RWPE2 (cell line): ENCODE results near the gene TOMM70.

Experiments
- ATAC-seq: fragments of 200-7000 bp; cut with Tn5 transposase; 3 replicates; pipeline ENCODE4 v1.9.1; 2021; ENCODE audit warnings: low read depth
- DNase-seq: peaks from one replicate; pipeline ENCODE4 v3.0.0-alpha.2; 2020; ENCODE audit warnings: low spot score
- H3K27ac ChIP-seq: fragments of 450-650 bp; 2 replicates; pipeline ENCODE4 v1.5.1; 2017; ENCODE audit warnings: mild to moderate bottlenecking; ENCODE audit not compliant: poor library complexity, severe bottlenecking
- H3K27me3 ChIP-seq: fragments of 250-450 bp; sonication (Bioruptor Pico); 2 replicates; pipeline ENCODE4 v1.5.1; 2021; ENCODE audit warnings: mild to moderate bottlenecking, moderate library complexity; ENCODE audit not compliant: insufficient read depth, poor library complexity, severe bottlenecking
- H3K36me3 ChIP-seq: fragments of 250-450 bp; sonication (Bioruptor Pico); 2 replicates; pipeline ENCODE4 v1.5.1; 2020; ENCODE audit warnings: low read depth, mild to moderate bottlenecking, moderate library complexity
- H3K4me1 ChIP-seq: fragments of 250-450 bp; sonication (Bioruptor Pico); 2 replicates; pipeline ENCODE4 v1.5.1; 2021; ENCODE audit warnings: mild to moderate bottlenecking, moderate library complexity; ENCODE audit not compliant: insufficient read depth, poor library complexity, severe bottlenecking
- H3K4me3 ChIP-seq: fragments of 250-450 bp; sonication (Bioruptor Pico); 2 replicates; pipeline ENCODE4 v1.5.1; 2021; ENCODE audit warnings: mild to moderate bottlenecking, moderate library complexity; ENCODE audit not compliant: severe bottlenecking
- H3K9me3 ChIP-seq: fragments of 250-450 bp; sonication (Bioruptor Pico); 2 replicates; pipeline ENCODE4 v1.5.1; 2021; ENCODE audit warnings: mild to moderate bottlenecking, moderate library complexity; ENCODE audit not compliant: severe bottlenecking
- CTCF ChIP-seq: fragments of 450-650 bp; IDR thresholded peaks from one replicate; pipeline ENCODE4 v1.5.1; 2017; ENCODE audit warnings: mild to moderate bottlenecking, moderate library complexity; ENCODE audit not compliant: poor library complexity, severe bottlenecking

Gene TOMM70

GRCh38 chr3:100420885-100421284, 20.0 kb upstream of the TOMM70 start:
- Histone ChIP-seq H3K9me3 (no peaks in the 10 kb centered on the region), H3K4me1 (peaks cover 11% of the 10 kb centered on the region), H3K36me3 (no peaks in the 10 kb centered on the region), H3K27me3 (no peaks in the 10 kb centered on the region), H3K4me3 (no peak overlapping the region), H3K27ac (no peak overlapping the region)
- DNase-seq (no peak), ATAC-seq (no peak)
- no peak for TF ChIP-seq CTCF

- no peaks in the 10 kb centered on the region for H3K27me3 ChIP-seq
- no peak overlapping the region for H3K27ac ChIP-seq
- H3K4me3 ChIP-seq, result no peak overlapping the region
- H3K9me3 ChIP-seq, result no peaks in the 10 kb centered on the region
- no peaks in the 10 kb centered on the region for H3K4me1 ChIP-seq
- DNase-seq (no peak), ATAC-seq (no peak)
- no peak for TF ChIP-seq CTCF
- no peaks in the 10 kb centered on the region for H3K36me3 ChIP-seq
These were observed 18.5 kb upstream of the TOMM70 start for GRCh38 chr3:100419406-100419805.

GRCh38 chr3:100416863-100417262, 16.0 kb upstream of the TOMM70 start:
- H3K27ac ChIP-seq, result no peak overlapping the region
- no peak overlapping the region for H3K4me3 ChIP-seq
- H3K36me3 ChIP-seq, result no peaks in the 10 kb centered on the region
- H3K27me3 ChIP-seq, result no peaks in the 10 kb centered on the region
- DNase-seq (no peak), ATAC-seq (no peak)
- H3K9me3 ChIP-seq, result no peaks in the 10 kb centered on the region
- TF ChIP-seq CTCF, result no peak
- H3K4me1 ChIP-seq, result no peaks in the 10 kb centered on the region

- Histone ChIP-seq H3K36me3 (no peaks in the 10 kb centered on the region), H3K27me3 (no peaks in the 10 kb centered on the region), H3K9me3 (no peaks in the 10 kb centered on the region), H3K4me3 (no peak overlapping the region), H3K4me1 (no peaks in the 10 kb centered on the region), H3K27ac (no peak overlapping the region)
- no peak for TF ChIP-seq CTCF
- ATAC-seq, result no peak
- no peak for DNase-seq
These were observed 15.3 kb upstream of the TOMM70 start for GRCh38 chr3:100416176-100416575.

- DNase-seq (no peak), ATAC-seq (no peak)
- H3K4me1 ChIP-seq, result no peaks in the 10 kb centered on the region
- no peaks in the 10 kb centered on the region for H3K9me3 ChIP-seq
- no peak overlapping the region for H3K4me3 ChIP-seq
- H3K36me3 ChIP-seq, result no peaks in the 10 kb centered on the region
- no peaks in the 10 kb centered on the region for H3K27me3 ChIP-seq
- no peak for TF ChIP-seq CTCF
- H3K27ac ChIP-seq, result no peak overlapping the region
These were observed 12.7 kb upstream of the TOMM70 start for GRCh38 chr3:100413613-100414012.
